H9 (cell line): ENCODE results near the gene MRPL1. TPM values are rescaled to one million over a fixed set of nuclear protein-coding genes. Genes with fewer than 3 reads are reported as not detected.

Source experiments
- DNase-seq: peaks from one replicate; pipeline ENCODE4 v3.0.0-alpha.2; 2017
- H2AFZ ChIP-seq: one replicate; pipeline ENCODE4 v1.6.1; 2013; ENCODE audit warnings: mild to moderate bottlenecking, low read length, control low read depth, moderate library complexity
- H2AK5ac ChIP-seq: 2 replicates; pipeline ENCODE4 v1.6.1; 2013; ENCODE audit warnings: low read length, control low read depth, mixed read lengths; ENCODE audit not compliant: insufficient read length
- H2BK120ac ChIP-seq: one replicate; pipeline ENCODE4 v1.6.1; 2013; ENCODE audit warnings: low read depth, mild to moderate bottlenecking, low read length, control low read depth, inconsistent platforms; ENCODE audit not compliant: poor library complexity, severe bottlenecking
- H2BK12ac ChIP-seq: 2 replicates; pipeline ENCODE4 v1.6.1; 2013; ENCODE audit warnings: low read length, control low read depth, mixed read lengths, low read depth; ENCODE audit not compliant: insufficient read length
- H2BK15ac ChIP-seq: 2 replicates; pipeline ENCODE4 v1.6.1; 2013; ENCODE audit warnings: low read depth, low read length, control low read depth
- H2BK20ac ChIP-seq: one replicate; pipeline ENCODE4 v1.6.1; 2013; ENCODE audit warnings: low read depth, mild to moderate bottlenecking, low read length, control low read depth, inconsistent platforms; ENCODE audit not compliant: poor library complexity, severe bottlenecking
- H2BK5ac ChIP-seq: 2 replicates; pipeline ENCODE4 v1.6.1; 2013; ENCODE audit warnings: low read length, control low read depth, mixed read lengths; ENCODE audit not compliant: insufficient read length
- H3K14ac ChIP-seq: 2 replicates; pipeline ENCODE4 v1.6.1; 2013; ENCODE audit warnings: low read length, control low read depth; ENCODE audit not compliant: insufficient read depth
- H3K18ac ChIP-seq: 2 replicates; pipeline ENCODE4 v1.6.1; 2013; ENCODE audit warnings: low read depth, mild to moderate bottlenecking, mixed read lengths, low read length, control low read depth; ENCODE audit not compliant: insufficient read length
- H3K23ac ChIP-seq: 2 replicates; pipeline ENCODE4 v1.6.1; 2013; ENCODE audit warnings: low read length, control low read depth, mixed read lengths, low read depth; ENCODE audit not compliant: insufficient read length
- H3K23me2 ChIP-seq: 2 replicates; pipeline ENCODE4 v1.6.1; 2013; ENCODE audit warnings: low read depth, mild to moderate bottlenecking, mixed read lengths, low read length, control low read depth; ENCODE audit not compliant: insufficient read length, poor library complexity, severe bottlenecking
- H3K27ac ChIP-seq: 2 replicates; pipeline ENCODE4 v1.5.1; 2013; ENCODE audit warnings: low read length, control low read depth, mixed read lengths, low read depth; ENCODE audit not compliant: insufficient read length
- H3K27me3 ChIP-seq: 2 replicates; pipeline ENCODE4 v1.6.1; 2013; ENCODE audit warnings: low read length, control low read depth, inconsistent platforms; ENCODE audit not compliant: insufficient read depth
- H3K4ac ChIP-seq: 2 replicates; pipeline ENCODE4 v1.6.1; 2013; ENCODE audit warnings: low read depth, mild to moderate bottlenecking, control low read depth, inconsistent platforms, low read length, moderate library complexity
- H3K4me1 ChIP-seq: 2 replicates; pipeline ENCODE4 v1.6.1; 2013; ENCODE audit warnings: low read length, control low read depth, inconsistent platforms; ENCODE audit not compliant: insufficient read depth
- H3K4me2 ChIP-seq: 2 replicates; pipeline ENCODE4 v1.6.1; 2013; ENCODE audit warnings: low read length, control low read depth, mixed read lengths; ENCODE audit not compliant: insufficient read length, insufficient read depth
- H3K56ac ChIP-seq: 2 replicates; pipeline ENCODE4 v1.6.1; 2013; ENCODE audit warnings: low read depth, mild to moderate bottlenecking, mixed read lengths, low read length, control low read depth; ENCODE audit not compliant: insufficient read length
- H3K79me1 ChIP-seq: 2 replicates; pipeline ENCODE4 v1.6.1; 2013; ENCODE audit warnings: low read depth, mild to moderate bottlenecking, moderate library complexity, low read length, control low read depth, inconsistent platforms; ENCODE audit not compliant: insufficient read depth, poor library complexity, severe bottlenecking
- H3K79me2 ChIP-seq: 2 replicates; pipeline ENCODE4 v1.6.1; 2013; ENCODE audit warnings: low read length, control low read depth, inconsistent platforms; ENCODE audit not compliant: insufficient read depth
- H3K9ac ChIP-seq: 2 replicates; pipeline ENCODE4 v1.6.1; 2013; ENCODE audit warnings: low read length, control low read depth, mixed read lengths; ENCODE audit not compliant: insufficient read length; ENCODE audit errors: extremely low read depth
- H3K9me3 ChIP-seq: one replicate; pipeline ENCODE4 v1.6.1; 2013; ENCODE audit warnings: low read depth, low read length, inconsistent platforms; ENCODE audit not compliant: control insufficient read depth
- H3T11ph ChIP-seq: one replicate; pipeline ENCODE4 v1.6.1; 2013; ENCODE audit warnings: mild to moderate bottlenecking, low read length, control low read depth, inconsistent platforms
- H4K20me1 ChIP-seq: one replicate; pipeline ENCODE4 v1.6.1; 2013; ENCODE audit not compliant: control insufficient read depth, insufficient read length, insufficient read depth
- H4K5ac ChIP-seq: 2 replicates; pipeline ENCODE4 v1.6.1; 2013; ENCODE audit warnings: low read depth, mild to moderate bottlenecking, mixed read lengths, low read length, control low read depth; ENCODE audit not compliant: insufficient read length
- H4K8ac ChIP-seq: replicated peaks from 2 replicates; pipeline ENCODE4 v1.6.1; 2013; ENCODE audit warnings: low read length, control low read depth, mixed read lengths, low read depth; ENCODE audit not compliant: insufficient read length
- H4K91ac ChIP-seq: 2 replicates; pipeline ENCODE4 v1.6.1; 2013; ENCODE audit warnings: low read depth, mild to moderate bottlenecking, moderate library complexity, mixed read lengths, low read length, control low read depth; ENCODE audit not compliant: insufficient read length
- H3K27ac Mint-ChIP-seq, 3 experiments: 2 replicates in 2 of 3; 3 replicates in 1 of 3; pipeline ENCODE4 v1.8.0; 2020 to 2021; ENCODE audit warnings: mixed read lengths in 3 of 3, mild to moderate bottlenecking in 1 of 3, moderate library complexity in 1 of 3
- H3K27me3 Mint-ChIP-seq: 2 replicates; pipeline ENCODE4 v1.8.0; 2021; ENCODE audit warnings: low read depth, mild to moderate bottlenecking, moderate library complexity, mixed read lengths
- H3K36me3 Mint-ChIP-seq, 3 experiments: 2 replicates in 2 of 3; 3 replicates in 1 of 3; pipeline ENCODE4 v1.8.0; 2020 to 2021; ENCODE audit warnings: low read depth in 3 of 3, mixed read lengths in 3 of 3; ENCODE audit not compliant: insufficient read depth in 1 of 3
- H3K4me1 Mint-ChIP-seq, 2 experiments: 2 replicates each; pipeline ENCODE4 v1.8.0; 2020; ENCODE audit warnings: mixed read lengths in 2 of 2
- H3K4me3 Mint-ChIP-seq, 2 experiments: 2 replicates in 1 of 2; 3 replicates in 1 of 2; pipeline ENCODE4 v1.8.0; 2020 to 2021; ENCODE audit warnings: mild to moderate bottlenecking in 2 of 2, mixed read lengths in 2 of 2, moderate library complexity in 1 of 2
- H3K9me3 Mint-ChIP-seq, 2 experiments: 2 replicates in 1 of 2; 3 replicates in 1 of 2; pipeline ENCODE4 v1.8.0; 2020; ENCODE audit warnings: mild to moderate bottlenecking in 2 of 2, mixed read lengths in 2 of 2, moderate library complexity in 1 of 2
- CTCF ChIP-seq: fragments of 200-600 bp; sonication (generic); conservative IDR thresholded peaks from 3 replicates; pipeline ENCODE4 v1.8.0; 2021; ENCODE audit warnings: antibody characterized with exemption, mild to moderate bottlenecking
- WGBS: extraction: QIAGEN DNeasy Blood & Tissue Kit; methylation state at CpG from one replicate; pipeline ENCODE4 v1.1.7; 2013; ENCODE audit warnings: missing lambda C conversion rate, low lambda C conversion rate, mixed read lengths; ENCODE audit not compliant: insufficient read length; ENCODE audit errors: extremely low coverage; 5-methylcytosine and 5-hydroxymethylcytosine counted together
- total RNA-seq: library from RNA; stranded (reverse); gene quantifications from 2 replicates; pipeline ENCODE4 v1.2.1, GENCODE V29; 2021

MRPL1 gene
- total RNA-seq, 1 experiment from 2014 or later: 39.0 TPM

GRCh38 chr4:77881460-77882295, 19.0 kb downstream of the MRPL1 start:
- Histone ChIP-seq H3K79me1 (no peaks in the 10 kb centered on the region), H4K91ac (no peak overlapping the region), H2BK5ac (no peak overlapping the region), H3K14ac (no peak overlapping the region), H2AK5ac (no peak overlapping the region), H3K9ac (no peak overlapping the region), H4K5ac (no peak overlapping the region), H2BK20ac (no peak overlapping the region), H3K18ac (no peak overlapping the region), H3T11ph (no peak overlapping the region), H2BK120ac (no peak overlapping the region), H4K20me1 (no peaks in the 10 kb centered on the region), H3K4me2 (no peak overlapping the region), H4K8ac (no peak overlapping the region), H3K9me3 (no peaks in the 10 kb centered on the region), H2BK15ac (no peak overlapping the region), H3K23ac (no peak overlapping the region), H3K79me2 (peaks cover 3% of the 10 kb centered on the region), H3K4me1 (no peaks in the 10 kb centered on the region), H3K56ac (no peak overlapping the region), H2AFZ (no peak overlapping the region), H3K27me3 (no peaks in the 10 kb centered on the region), H3K23me2 (no peaks in the 10 kb centered on the region), H2BK12ac (no peak overlapping the region), H3K4ac (no peak overlapping the region), H3K27ac (no peak overlapping the region)
- peaks cover 12 to 21% of the 10 kb centered on the region in 2 experiments for H3K4me1 Mint-ChIP-seq
- H3K9me3 Mint-ChIP-seq: no peaks in the 10 kb centered on the region
- no peak for TF ChIP-seq CTCF
- no peaks in the 10 kb centered on the region for H3K27me3 Mint-ChIP-seq
- H3K4me3 Mint-ChIP-seq: no peak overlapping the region
- H3K27ac Mint-ChIP-seq: peak overlapping the region in 1 of 3 experiments; percentile 62; a peak in 2 of 7 replicates
- no peak for DNase-seq
- H3K36me3 Mint-ChIP-seq: peaks cover 13 to 38% (median 31%) of the 10 kb centered on the region in 3 experiments; a peak in 6 of 7 replicates
- no CpG with 5 or more reads among the region's 8 CpGs for WGBS
